ENCODE data around the gene GAS2L1.

The GAS2L1 gene

DNA sequence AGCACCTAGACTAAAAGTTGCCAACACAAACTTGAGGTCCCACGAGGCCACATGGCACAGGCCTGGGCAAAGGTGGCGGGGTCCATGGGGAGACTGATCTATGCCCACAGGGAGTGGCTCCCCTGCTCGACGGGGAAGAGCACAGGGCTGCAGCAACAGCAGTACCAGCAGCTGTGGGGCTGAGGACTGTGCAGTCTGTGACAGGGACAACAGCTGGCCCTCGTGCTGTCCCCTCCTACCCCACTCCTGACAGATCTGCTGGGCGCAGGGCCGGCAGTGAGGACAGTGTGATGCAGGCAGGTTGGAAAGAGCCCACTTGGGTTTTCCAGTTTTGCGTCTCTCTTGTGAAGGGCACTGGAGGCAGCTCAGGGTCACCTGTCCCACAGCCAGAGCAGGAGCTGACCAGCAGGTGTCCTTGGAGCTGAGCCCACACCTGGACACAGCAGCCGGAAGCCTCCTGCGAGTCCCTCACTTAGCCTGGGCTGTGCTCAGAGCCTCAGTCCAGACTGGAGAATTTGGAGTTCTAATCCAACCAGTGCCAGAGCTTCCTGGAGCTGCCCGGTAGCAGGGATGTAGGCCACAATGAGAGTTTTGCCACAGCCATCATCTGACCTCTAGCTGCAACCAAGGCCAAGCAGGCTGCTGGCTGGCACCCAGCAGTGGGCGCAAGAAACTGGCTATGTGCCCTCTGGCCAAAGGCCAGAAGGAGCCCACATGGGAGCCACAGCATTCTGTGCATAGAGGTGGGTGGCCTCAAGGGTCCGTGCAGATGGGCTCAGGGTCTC, 3.6 kb upstream of the GAS2L1 start:
- Histone ChIP-seq H3K79me2 (no peaks in the 10 kb centered on the region), H3K36me3 (ENCODE audit: control insufficient read depth, insufficient read depth, low read length) (peaks cover 4% of the 10 kb centered on the region), H2AFZ (no peak overlapping the region), H3K27ac (peak overlapping the region; percentile 32), H3K9me3 (ENCODE audit: control insufficient read depth, low read length) (no peaks in the 10 kb centered on the region), H3K4me1 (no peaks in the 10 kb centered on the region), H3K27me3 (ENCODE audit: control insufficient read depth, insufficient read depth, low read length) (no peaks in the 10 kb centered on the region), H3K9ac (no peak overlapping the region), H3K4me2 (ENCODE audit: low read length) (peak overlapping the region; percentile 37), H3K4me3 (ENCODE audit: low read depth, low read length) (no peak overlapping the region)
- TF ChIP-seq, protein P1, sequence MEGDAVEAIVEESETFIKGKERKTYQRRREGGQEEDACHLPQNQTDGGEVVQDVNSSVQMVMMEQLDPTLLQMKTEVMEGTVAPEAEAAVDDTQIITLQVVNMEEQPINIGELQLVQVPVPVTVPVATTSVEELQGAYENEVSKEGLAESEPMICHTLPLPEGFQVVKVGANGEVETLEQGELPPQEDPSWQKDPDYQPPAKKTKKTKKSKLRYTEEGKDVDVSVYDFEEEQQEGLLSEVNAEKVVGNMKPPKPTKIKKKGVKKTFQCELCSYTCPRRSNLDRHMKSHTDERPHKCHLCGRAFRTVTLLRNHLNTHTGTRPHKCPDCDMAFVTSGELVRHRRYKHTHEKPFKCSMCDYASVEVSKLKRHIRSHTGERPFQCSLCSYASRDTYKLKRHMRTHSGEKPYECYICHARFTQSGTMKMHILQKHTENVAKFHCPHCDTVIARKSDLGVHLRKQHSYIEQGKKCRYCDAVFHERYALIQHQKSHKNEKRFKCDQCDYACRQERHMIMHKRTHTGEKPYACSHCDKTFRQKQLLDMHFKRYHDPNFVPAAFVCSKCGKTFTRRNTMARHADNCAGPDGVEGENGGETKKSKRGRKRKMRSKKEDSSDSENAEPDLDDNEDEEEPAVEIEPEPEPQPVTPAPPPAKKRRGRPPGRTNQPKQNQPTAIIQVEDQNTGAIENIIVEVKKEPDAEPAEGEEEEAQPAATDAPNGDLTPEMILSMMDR (IDR thresholded peaks at IDR 0.05) = no peak

DNA sequence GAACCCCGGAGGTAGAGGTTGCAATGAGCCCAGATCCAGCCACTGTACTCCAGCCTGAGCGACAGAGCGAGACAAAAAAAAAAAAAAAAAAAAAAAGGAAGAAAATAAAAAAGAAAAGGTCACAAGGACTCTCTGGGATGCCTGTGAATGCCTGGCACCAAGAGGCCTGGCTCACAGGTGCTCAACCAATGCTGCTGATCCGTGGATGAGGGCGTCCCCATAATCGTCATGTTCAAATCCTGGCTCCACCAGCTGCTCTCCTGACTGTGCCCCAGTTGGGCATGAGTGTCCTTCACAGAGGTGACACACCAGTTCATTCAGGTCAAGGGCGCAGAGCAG, 645 bp upstream of the GAS2L1 start:
- Histone ChIP-seq H2AFZ (peak overlapping the region; percentile 80), H3K79me2 (no peaks in the 10 kb centered on the region), H3K4me1 (no peaks in the 10 kb centered on the region), H3K27me3 (ENCODE audit: control insufficient read depth, insufficient read depth, low read length) (no peaks in the 10 kb centered on the region), H3K36me3 (ENCODE audit: control insufficient read depth, insufficient read depth, low read length) (no peaks in the 10 kb centered on the region), H3K27ac (no peak overlapping the region), H3K9ac (no peak overlapping the region), H3K4me2 (ENCODE audit: low read length) (peak overlapping the region; percentile 75), H3K9me3 (ENCODE audit: control insufficient read depth, low read length) (no peaks in the 10 kb centered on the region), H3K4me3 (ENCODE audit: low read depth, low read length) (peak overlapping the region; percentile 75)
- TF ChIP-seq, protein P1 (IDR thresholded peaks at IDR 0.05) = no peak

DNA sequence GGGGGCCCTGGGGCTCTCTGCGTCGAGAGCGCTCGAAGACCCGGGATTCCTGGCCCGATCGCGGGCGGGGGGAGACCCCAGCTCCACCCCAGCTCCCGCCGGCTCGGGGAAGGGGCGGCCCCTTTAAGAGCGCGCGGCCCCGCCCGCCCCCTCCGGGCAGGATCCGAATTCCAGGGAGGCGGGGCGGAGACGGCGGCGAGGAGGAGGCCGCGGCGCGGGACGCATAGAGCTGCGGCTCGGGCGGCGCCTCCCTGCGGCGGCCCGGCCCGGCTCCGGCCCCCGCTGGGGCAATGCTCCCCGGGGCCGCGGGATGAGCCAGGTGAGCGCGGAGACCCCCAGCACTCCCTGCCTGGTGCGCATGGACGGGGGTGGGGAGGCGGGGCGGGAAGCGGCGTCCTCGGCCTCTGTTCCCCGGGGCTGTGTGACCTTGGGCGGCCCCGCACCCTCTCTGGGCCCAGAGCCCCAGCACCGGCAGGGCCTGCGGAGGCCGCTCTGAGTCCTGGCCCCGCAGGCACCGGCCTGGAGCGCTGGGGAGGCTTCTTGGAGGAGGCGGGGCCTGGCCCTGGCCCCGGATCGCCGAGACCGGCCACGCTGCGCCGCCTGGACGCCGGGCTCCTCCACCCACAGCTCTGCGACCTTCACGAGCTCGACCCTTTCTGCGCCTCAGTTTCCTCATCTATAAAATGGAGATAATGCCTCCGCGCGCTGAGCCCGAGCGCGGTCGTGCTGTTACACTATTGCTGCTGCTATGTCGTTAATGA, 565 bp downstream of the GAS2L1 start:
- H3K9ac ChIP-seq = no peak overlapping the region
- H2AFZ ChIP-seq = peak overlapping the region; percentile 80
- no peaks in the 10 kb centered on the region for H3K9me3 ChIP-seq (ENCODE audit: control insufficient read depth, low read length)
- TF ChIP-seq, protein P1 (IDR thresholded peaks at IDR 0.05) = no peak
- H3K4me3 ChIP-seq (ENCODE audit: low read depth, low read length) = peak overlapping the region; percentile 75
- no peaks in the 10 kb centered on the region for H3K79me2 ChIP-seq
- H3K36me3 ChIP-seq (ENCODE audit: control insufficient read depth, insufficient read depth, low read length) = no peaks in the 10 kb centered on the region
- no peaks in the 10 kb centered on the region for H3K4me1 ChIP-seq
- no peaks in the 10 kb centered on the region for H3K27me3 ChIP-seq (ENCODE audit: control insufficient read depth, insufficient read depth, low read length)
- H3K27ac ChIP-seq = peak overlapping the region; percentile 45
- H3K4me2 ChIP-seq (ENCODE audit: low read length) = peak overlapping the region; percentile 75

DNA sequence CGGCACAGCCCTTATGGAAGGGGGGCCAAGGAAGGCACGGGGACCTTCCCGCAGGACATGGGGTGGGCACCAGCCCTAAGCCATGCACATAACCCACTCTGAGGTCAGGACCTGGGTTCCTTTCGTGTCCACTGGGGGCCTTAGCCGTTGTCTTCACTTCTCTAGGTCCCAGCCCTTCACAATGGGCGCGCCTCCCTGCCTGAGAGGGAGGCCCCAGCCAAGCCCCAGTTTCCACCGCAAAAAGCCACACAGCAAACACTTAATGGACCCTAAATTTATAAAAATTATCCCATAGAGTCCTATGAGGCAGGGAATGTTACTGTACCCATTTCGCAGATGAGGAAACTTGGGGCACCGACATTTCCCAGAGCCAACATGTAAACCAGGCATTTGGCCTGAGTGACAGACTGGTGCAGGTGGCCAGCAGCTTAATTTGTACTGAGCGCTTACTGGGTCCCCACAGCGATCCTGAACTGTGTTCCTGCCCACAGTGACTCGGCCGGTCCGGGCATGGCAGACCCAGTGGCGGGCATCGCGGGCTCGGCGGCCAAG, 1.2 kb downstream of the GAS2L1 start:
- Histone ChIP-seq H2AFZ (no peak overlapping the region), H3K36me3 (ENCODE audit: control insufficient read depth, insufficient read depth, low read length) (no peaks in the 10 kb centered on the region), H3K9me3 (ENCODE audit: control insufficient read depth, low read length) (no peaks in the 10 kb centered on the region), H3K9ac (no peak overlapping the region), H3K79me2 (no peaks in the 10 kb centered on the region), H3K27me3 (ENCODE audit: control insufficient read depth, insufficient read depth, low read length) (no peaks in the 10 kb centered on the region), H3K4me3 (ENCODE audit: low read depth, low read length) (peak overlapping the region; percentile 75), H3K27ac (no peak overlapping the region), H3K4me1 (no peaks in the 10 kb centered on the region), H3K4me2 (ENCODE audit: low read length) (peak overlapping the region; percentile 75)
- TF ChIP-seq, protein P1 (IDR thresholded peaks at IDR 0.05) = no peak
